Activated CD8-positive, alpha-beta memory T cell treated with anti-CD3 and anti-CD28 coated beads, Interleukin-2, amount 50 U/mL, for 4 hours (primary cell): ENCODE data around the gene ASTN1.

Experiments used
- DNase-seq: peaks from one replicate; pipeline ENCODE4 v3.0.0-alpha.2; 2020

Gene ASTN1

GRCh38 chr1:177162243-177162642 is 2.3 kb downstream of the ASTN1 start:
- DNase-seq: no peak

DNA sequence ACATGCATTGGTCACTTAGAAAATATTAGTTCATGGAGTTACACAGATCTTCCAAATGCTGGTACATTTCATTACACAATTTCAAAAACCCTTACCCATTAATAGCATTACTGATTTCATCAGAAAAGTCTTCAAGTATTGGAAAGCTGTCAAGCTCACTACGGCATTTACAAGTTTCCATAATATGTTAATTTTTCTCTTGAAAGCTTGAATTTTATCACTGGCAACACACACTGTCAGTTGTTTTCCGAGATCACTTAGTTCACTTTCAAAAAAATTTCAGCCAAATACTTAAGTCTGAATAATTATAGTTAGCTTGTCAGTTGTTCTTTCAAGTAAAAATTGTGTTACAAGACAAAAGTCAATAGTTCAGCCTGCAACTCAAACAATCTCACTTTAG is 18.0 kb downstream of the ASTN1 start:
- DNase-seq: no peak

DNA sequence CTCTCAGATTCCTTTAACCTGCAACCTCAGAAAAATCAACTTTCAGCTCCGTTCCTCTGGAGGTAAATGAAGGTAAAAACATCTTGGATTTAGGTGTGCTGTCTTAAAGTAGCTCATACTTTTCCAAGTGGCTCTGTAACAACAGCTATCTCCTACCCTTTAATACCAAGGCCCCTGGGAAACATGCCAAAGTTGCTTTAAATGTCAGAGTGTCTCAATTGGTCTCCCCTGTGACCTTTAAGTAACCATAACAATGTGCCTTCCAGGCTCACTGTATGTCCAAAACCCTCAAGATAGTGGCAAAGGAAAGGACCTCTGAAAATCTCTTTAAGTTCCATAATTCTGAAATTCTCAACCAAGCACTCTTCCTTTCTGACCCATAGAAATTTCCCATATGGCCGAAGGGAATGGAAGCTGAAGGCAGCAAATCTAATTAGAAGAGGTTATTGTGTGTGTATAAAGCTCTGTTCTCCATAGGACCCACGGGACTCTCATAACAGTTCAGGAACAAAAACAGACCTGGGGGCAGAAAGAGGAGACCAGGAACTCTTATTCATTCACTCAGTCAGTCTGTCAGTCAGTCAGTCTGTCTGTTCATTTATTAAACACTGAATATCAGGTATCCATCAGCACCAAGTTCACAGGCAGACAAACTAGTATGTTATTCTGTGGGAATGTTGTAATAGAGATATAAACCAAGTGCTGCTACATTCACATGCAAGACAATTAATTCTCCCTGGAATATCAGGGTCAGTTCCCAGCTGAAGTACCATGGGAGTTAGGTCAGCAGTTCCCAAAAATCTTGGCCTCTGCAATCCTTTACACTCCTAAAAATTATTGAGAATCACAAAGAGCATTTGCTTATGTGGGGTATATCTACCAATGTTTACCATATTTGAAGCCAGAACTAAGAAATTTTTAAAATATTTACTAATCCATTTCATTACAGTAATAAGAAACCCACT is 19.1 kb downstream of the ASTN1 start:
- DNase-seq: no peak

DNA sequence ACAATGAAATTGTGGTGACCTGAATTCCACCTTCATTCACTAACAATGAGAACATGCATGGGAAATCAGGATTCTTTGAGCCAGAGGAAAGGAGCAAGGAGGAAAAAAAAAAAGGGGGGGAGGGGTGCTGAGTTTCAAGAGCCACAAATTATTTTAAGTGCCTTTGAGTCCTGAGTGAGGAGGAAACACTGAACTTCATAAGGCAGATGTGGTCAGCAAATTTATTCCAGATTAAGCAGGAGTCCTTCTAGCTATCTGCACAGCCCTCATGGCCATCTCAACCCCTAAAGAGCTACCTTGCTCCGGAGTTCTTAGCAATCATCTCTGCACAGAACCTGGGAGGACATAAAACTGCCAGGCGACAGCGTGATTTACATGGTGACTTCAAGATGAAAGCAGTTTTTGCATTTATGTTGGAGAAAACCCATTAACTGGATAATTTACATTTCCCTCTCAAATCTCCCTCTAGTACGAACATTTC is 21.7 kb downstream of the ASTN1 start:
- DNase-seq: no peak

DNA sequence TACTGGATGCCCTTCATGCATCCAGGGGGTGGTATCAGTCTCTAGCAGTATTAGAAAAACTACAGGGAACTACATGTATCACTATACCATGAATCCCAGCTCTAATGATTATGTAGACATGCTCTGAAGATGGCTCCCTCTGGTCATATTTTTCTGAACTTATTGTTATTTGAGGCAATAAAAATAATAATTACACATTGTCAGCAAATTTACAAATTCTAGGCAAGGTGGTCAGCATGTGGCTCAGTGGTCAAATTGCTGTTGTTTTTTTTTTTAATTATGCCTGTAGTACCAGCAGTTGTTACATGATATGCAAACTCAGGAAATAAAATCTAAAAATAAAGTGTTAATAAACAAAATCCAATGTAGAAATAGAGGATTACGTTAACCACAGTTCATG is 22.5 kb downstream of the ASTN1 start:
- DNase-seq: no peak

DNA sequence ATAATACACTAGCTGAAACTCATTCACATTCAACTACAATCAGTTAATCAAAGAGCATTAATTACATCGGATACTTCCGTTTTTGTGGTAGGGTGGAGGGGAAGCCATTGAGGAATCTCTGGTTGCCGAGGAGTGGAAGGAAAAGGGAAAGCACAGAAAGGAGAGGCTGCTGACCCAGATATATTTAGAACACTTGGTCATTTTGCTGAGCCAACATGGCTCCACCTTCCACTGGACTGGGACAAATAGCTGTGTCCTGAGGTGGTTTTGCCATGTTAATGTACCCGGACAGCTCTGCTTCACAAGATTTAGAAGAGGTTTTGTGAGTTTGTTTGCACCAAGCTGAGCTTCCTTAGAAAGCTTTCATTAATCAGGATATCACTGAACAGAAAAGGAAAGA is 26.2 kb downstream of the ASTN1 start:
- DNase-seq: no peak

GRCh38 chr1:177137814-177138213 is 26.7 kb downstream of the ASTN1 start:
- DNase-seq: no peak

DNA sequence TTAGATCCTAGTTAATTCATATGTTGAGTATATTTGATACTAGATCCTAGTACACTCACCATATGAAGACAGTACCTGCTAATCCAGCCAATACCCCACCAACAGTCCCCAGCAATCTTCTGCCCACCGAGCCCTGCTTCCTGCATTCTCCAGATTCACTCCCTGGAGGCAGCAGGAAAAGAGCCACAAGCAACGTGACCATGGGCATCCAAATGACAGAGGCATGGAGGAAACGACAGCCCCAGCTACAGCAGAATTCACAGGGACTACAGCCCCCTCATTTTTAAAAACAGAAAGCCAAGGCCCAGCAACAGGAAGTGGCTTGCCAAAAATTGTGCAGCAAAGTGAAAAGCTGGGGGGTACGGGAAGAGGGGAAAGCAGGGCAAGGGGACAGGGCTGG is 29.3 kb downstream of the ASTN1 start:
- DNase-seq: no peak

DNA sequence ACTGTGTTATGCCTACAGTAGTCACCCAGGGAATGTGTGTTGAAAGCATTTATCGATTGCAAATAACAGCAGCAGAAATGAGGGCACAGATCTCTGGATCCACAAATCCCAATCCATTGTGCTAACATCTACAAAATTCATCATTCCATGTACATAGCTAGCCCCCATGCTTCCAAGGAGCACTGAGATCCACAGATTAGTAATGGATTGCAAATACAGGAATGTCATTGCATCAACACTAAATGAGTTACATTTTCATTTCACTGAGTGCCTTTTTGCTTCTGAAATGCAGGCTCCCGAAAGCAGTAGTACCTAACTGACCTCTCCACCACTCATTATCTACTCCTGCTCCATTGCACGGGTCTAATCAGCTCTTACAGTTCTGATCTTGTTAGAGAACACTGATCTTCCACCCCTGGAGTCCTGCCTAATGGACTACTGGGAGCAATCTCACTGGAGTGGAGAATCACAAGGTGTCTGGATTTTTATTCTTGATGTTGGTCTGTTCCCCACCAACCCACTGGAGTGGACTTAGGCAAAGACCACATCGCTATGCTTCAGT is 30.5 kb downstream of the ASTN1 start:
- DNase-seq: no peak

DNA sequence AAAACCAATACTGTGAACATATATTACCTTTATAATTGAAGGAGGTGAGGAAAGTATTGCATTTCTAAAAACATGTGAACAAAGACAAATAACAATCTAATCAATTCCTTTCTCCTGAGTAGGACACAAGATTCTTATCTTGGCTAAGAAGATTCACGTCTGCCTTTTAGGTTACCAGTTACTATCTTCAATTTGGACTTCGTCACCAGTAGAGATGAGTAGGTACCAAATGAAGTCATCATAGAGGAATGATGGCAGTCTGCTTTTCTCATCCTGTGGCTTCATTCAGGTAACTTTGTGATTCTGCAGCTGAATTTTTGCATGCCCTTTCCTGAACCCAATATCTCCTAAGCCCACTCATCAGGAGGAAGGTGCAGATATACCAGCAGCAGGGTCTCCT is 32.4 kb downstream of the ASTN1 start:
- no peak for DNase-seq

GRCh38 chr1:177131723-177132122 is 32.8 kb downstream of the ASTN1 start:
- DNase-seq: no peak

DNA sequence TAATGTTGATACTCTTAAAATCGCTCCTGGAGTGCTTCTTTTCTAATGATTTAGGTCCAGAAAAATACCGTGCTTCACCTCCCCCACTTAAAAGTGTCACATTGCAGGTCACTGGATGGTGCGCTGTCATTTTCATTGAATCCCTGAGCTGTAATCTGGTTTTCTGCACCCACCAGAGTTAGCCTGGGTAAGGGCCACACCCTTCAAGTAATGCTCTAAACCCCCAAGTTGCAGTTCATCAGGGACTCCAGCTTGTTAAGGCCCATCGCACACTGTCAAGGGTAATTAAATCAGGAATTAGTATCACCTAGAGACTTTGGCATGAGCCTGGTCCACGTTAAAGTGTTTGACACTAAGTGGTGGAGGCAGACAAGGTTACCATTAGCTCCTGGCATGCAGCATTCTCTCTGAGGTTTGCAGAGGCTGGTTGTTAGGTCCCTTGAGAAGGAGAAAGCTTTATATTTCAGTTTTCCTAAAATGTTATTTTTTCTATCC is 34.0 kb downstream of the ASTN1 start:
- DNase-seq: no peak

DNA sequence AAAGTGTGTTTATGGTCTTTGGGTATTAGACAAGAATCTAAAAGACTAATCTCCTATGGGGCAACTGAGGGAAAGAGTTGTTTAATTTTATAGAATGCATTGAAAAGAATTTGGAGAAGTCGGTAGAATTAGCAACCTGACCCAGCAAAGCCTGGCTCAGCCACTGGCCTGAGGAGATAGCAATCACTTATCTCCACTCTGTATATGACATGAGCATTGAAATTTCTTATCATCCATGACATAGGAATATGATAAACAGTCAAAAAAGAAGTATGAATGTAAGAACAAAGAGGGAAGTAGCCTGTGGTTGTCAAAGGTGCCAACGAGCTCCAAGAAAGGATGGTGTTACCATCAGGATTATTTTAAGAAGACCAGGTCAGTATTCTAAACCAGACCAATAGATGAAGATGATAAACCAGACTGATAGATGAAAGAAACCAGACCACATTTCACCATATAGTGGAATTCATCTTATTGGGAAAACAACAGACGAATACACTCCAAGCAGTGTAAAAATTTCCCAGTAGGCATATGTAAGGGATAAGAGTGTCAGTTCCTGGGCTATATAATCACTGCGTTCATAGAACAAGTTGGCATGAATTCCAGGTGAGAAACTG is 35.7 kb downstream of the ASTN1 start:
- no peak for DNase-seq

GRCh38 chr1:177126267-177126666 is 38.2 kb downstream of the ASTN1 start:
- DNase-seq: no peak

DNA sequence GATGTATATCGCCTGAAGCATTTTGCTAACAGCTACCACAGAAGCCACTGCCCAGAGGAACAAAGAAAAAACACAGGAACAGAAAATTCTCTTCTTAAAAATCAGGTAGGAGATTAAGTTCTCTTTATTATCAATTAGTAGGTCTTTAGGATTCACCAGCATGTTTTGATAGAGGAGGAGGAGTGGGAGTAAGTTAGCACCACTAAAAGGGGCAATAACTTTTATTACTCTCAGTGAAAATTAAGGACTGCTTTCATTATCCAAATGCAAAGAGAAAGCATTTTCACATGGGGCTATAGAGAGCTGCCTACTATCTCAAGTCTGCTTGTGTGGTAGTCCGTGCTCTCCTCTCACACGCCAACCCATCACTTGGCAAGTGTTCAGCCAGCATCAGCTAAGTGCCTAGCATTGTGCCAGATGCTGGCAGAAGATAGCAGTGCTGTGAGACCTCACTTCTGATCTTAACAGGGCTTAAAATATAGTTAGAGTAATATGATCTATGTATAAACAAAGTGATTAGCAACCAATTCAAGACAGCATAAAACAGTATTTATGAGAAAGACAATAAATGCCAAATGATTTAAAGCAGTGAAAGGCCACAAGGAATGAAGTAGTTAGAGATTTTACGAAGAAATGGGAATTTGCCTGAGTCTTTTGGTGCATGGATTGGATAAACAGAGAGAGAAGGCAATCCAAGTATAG is 39.8 kb downstream of the ASTN1 start:
- no peak for DNase-seq

DNA sequence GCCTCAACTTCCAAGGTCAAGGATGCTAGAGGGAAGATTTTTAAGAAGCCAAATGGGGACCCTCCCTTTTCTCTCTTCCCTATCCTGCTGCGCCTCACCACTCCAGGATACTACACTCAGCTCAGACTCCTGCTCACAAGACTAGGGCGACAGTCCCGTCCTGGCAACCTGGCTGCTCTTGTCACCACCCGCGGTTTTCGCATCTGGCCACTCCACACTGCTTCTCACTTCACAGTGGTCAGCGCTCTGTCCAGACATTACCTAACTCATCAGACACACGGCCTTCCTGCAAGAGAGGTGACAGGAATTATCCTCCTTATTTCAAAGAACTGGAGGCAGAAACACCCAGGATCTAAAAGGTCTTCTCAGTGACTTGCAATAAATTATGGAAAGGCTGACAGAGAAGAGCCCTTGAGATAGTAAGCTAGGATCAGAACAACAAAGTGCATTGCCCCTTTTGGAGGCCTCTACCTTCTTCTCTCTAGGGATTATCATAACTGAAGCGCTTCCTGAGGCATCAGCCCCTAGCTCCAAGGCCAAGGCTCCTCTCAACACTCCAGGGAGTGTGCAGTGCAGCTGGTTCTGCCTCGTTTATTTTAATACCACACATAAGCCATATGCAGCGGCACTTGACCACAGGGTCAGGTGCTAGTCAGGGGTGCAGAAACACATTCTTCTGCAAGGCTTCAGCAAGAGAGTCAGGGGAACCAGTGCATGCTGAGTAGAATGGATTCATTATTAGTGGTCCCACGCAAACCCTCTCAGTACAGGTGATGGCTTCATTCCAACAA is 41.9 kb downstream of the ASTN1 start:
- DNase-seq: no peak

- DNase-seq: no peak
Observed at GRCh38 chr1:177119311-177119710, 45.2 kb downstream of the ASTN1 start.

- DNase-seq: no peak
Observed at GRCh38 chr1:177118901-177119300, 45.6 kb downstream of the ASTN1 start.

- no peak for DNase-seq
Observed at GRCh38 chr1:177116941-177117340, 47.6 kb downstream of the ASTN1 start.

- no peak for DNase-seq
Observed at GRCh38 chr1:177106614-177107365, 57.7 kb downstream of the ASTN1 start.

DNA sequence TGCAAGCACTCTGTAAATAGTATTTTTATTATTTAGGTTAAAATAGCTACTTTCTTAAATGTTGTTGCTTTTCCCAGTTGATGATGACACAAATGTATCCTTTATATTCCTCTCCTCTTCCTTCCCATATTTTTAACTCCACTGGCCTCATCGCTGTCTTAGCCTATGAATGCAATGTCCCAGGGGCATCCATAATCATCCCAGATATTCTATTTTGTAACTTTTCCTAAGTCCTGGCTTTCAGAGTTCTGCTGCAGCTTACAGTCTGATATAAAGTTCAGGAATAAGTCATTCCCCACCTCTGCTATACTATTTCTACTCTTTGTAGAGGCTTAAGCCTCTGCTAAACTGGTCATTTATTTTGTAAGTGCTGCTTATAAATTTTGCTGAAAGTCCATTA is 58.3 kb downstream of the ASTN1 start:
- no peak for DNase-seq
